Kidney (tissue), 14 donors: Measurements from ENCODE around the gene MCF2L. TPM values are rescaled to one million over a fixed set of nuclear protein-coding genes. Genes with fewer than 3 reads are reported as not detected.

Experiments used
- DNase-seq, 5 donors: peaks; one replicate each; pipeline ENCODE4 v3.0.0-alpha.2; 2013 to 2020
- FAIRE-seq: peaks from 2 replicates; lab custom pipeline; 2012; peaks lifted over from hg19 to GRCh38; lab: Jason Lieb, UNC
- H3K27ac ChIP-seq, 2 donors: one replicate each; pipeline ENCODE4 v1.7.0; 2013; ENCODE audit warnings: low read depth in 2 of 2, low read length in 2 of 2, inconsistent platforms in 1 of 2
- H3K27me3 ChIP-seq: one replicate; pipeline ENCODE4 v1.7.1; 2013; ENCODE audit warnings: low read length, inconsistent platforms; ENCODE audit not compliant: control insufficient read depth, insufficient read depth
- H3K36me3 ChIP-seq, 3 donors: one replicate each; pipeline versions ENCODE4 v1.7.0 to v1.7.1; 2013; ENCODE audit warnings: low read length in 3 of 3, control low read depth in 1 of 3, inconsistent platforms in 1 of 3; ENCODE audit not compliant: insufficient read depth in 3 of 3, control insufficient read depth in 2 of 3
- H3K4me1 ChIP-seq, 3 donors: one replicate each; pipeline versions ENCODE4 v1.7.0 to v1.7.1; 2013; ENCODE audit warnings: low read length in 3 of 3, inconsistent platforms in 1 of 3, low read depth in 1 of 3; ENCODE audit not compliant: control insufficient read depth in 2 of 3, insufficient read depth in 2 of 3
- H3K4me3 ChIP-seq, 3 donors: one replicate each; pipeline versions ENCODE4 v1.7.0 to v1.8.1; 2013; ENCODE audit warnings: low read length in 3 of 3, control low read depth in 1 of 3, inconsistent platforms in 1 of 3
- H3K9ac ChIP-seq, 3 donors: one replicate each; pipeline versions ENCODE4 v1.7.0 to v1.7.1; 2013; ENCODE audit warnings: low read length in 3 of 3, control low read depth in 1 of 3, inconsistent platforms in 1 of 3
- H3K9me3 ChIP-seq, 3 donors: one replicate each; pipeline versions ENCODE4 v1.7.0 to v1.7.1; 2013; ENCODE audit warnings: low read length in 3 of 3, control low read depth in 1 of 3, inconsistent platforms in 1 of 3; ENCODE audit not compliant: control insufficient read depth in 2 of 3, insufficient read depth in 1 of 3
- CTCF ChIP-seq: IDR thresholded peaks from 3 replicates; pipeline ENCODE4 v1.5.1; 2012; ENCODE audit warnings: mild to moderate bottlenecking, moderate library complexity, borderline replicate concordance; ENCODE audit not compliant: insufficient read depth; ENCODE audit errors: extremely low read depth
- intact Hi-C: fragments of 100-400 bp; cut with DNase I; formaldehyde crosslinking; loops from one replicate; pipeline ENCODE4 v1.11.1; 2022
- polyA plus RNA-seq: library from polyadenylated mRNA; stranded (reverse); fragments of 350-450 nt; fragmentation: Illumina TruSeq; extraction: RNeasy Lipid Tissue Mini Kit (QIAGEN cat#74804); gene quantifications from one replicate; pipeline ENCODE4 v1.2.3, GENCODE V29; 2014; ENCODE audit warnings: low read depth, low replicate concordance; ENCODE audit not compliant: insufficient read depth
- total RNA-seq: library from RNA; stranded (reverse); fragmentation: NEBNext Ultra II Directional; extraction: Animal tissue kit (Norgen Biotek cat#: 25700); gene quantifications from one replicate; pipeline ENCODE4 v1.2.1, GENCODE V29; 2021
- donor health status: control.
- donor health status: control.
- donor health status: control.
- donor health status: control.
- donor health status: control.
- donor health status: DM: yes; HTN: yes; CAD: no.
- donor health status: Normal renal cell carcinoma (clear cell type).

MCF2L gene
- total and polyA plus RNA-seq, 2 donors from 2014 or later, result 12.1 to 61.9 TPM

- Histone ChIP-seq H3K4me3 (no peak overlapping the region), H3K36me3 (peaks cover 0 to 2% (median 0%) of the 10 kb centered on the region in 3 donors), H3K4me1 (no peaks in the 10 kb centered on the region), H3K9me3 (no peaks in the 10 kb centered on the region), H3K9ac (no peak overlapping the region), H3K27me3 (no peaks in the 10 kb centered on the region), H3K27ac (no peak overlapping the region)
- DNase-seq (peak in 1 of 5 donors; percentile 11), FAIRE-seq (no peak)
- intact Hi-C loops, result no loop called here
- TF ChIP-seq CTCF, result no peak
Observed at GRCh38 chr13:113040031-113040430, 71.0 kb downstream of the MCF2L start.

GRCh38 chr13:113040597-113041292, 71.7 kb downstream of the MCF2L start:
- H3K4me3 ChIP-seq, result no peak overlapping the region
- H3K9me3 ChIP-seq, result no peaks in the 10 kb centered on the region
- H3K36me3 ChIP-seq, result peaks cover 0 to 5% (median 0%) of the 10 kb centered on the region in 3 donors
- no peaks in the 10 kb centered on the region for H3K4me1 ChIP-seq
- intact Hi-C loops, result no loop called here
- DNase-seq, result peak in 1 of 5 donors; percentile 54
- no peak for FAIRE-seq
- H3K27ac ChIP-seq, result no peak overlapping the region
- H3K27me3 ChIP-seq, result no peaks in the 10 kb centered on the region
- TF ChIP-seq CTCF, result no peak
- no peak overlapping the region for H3K9ac ChIP-seq

DNA sequence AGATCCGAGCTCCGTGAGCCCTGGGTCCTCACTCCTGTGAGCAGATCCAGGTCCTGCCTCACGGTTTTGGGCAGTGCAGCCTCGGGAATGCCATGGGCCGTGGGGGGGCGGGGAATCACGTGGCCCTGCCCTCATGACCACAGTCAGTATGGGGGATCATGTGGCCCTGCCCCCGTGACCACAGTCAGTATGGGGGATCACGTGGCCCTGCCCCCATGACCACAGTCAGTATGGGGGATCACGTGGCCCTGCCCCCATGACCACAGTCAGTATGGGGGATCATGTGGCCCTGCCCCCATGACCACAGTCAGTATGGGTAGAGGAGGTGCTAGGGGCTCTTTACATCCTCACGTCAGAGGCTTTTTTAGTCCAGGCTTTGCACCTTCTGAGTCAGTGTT, 72.3 kb downstream of the MCF2L start:
- no peak overlapping the region for H3K9ac ChIP-seq
- H3K4me1 ChIP-seq, result no peaks in the 10 kb centered on the region
- no peak for TF ChIP-seq CTCF
- FAIRE-seq (no peak), DNase-seq (peak in 1 of 5 donors; percentile 49)
- intact Hi-C loops, result no loop called here
- H3K27ac ChIP-seq, result no peak overlapping the region
- H3K36me3 ChIP-seq, result peaks cover 0 to 5% (median 0%) of the 10 kb centered on the region in 3 donors
- no peak overlapping the region for H3K4me3 ChIP-seq
- no peaks in the 10 kb centered on the region for H3K27me3 ChIP-seq
- no peaks in the 10 kb centered on the region for H3K9me3 ChIP-seq
